Right lobe of liver (tissue), 6 donors: ENCODE data around the gene HAP1. TPM values are rescaled to one million over a fixed set of nuclear protein-coding genes. Genes with fewer than 3 reads are reported as not detected.

ENCODE experiments used
- ATAC-seq, 4 donors: fragments of 200-7000 bp; cut with Tn5 transposase; one replicate each; pipeline ENCODE4 v1.9.1; 2020; ENCODE audit warnings: mild to moderate bottlenecking in 4 of 4, moderate library complexity in 4 of 4
- DNase-seq, 3 donors: peaks; one replicate each; pipeline ENCODE4 v3.0.0-alpha.2; 2020
- H3K27ac ChIP-seq, 3 donors: fragments of 200-600 bp; one replicate each; pipeline ENCODE4 v1.8.0; 2022
- H3K27me3 ChIP-seq, 2 donors: fragments of 200-600 bp; one replicate each; pipeline ENCODE4 v1.8.0; 2022
- H3K36me3 ChIP-seq, 4 donors: fragments of 200-600 bp; sonication (generic) in 1 of 4; one replicate each; pipeline versions ENCODE4 v1.5.1 to v1.8.0; 2017 to 2022; ENCODE audit warnings: control low read depth in 1 of 4
- H3K4me1 ChIP-seq, 4 donors: fragments of 200-600 bp; sonication (generic) in 1 of 4; one replicate each; pipeline versions ENCODE4 v1.5.1 to v1.8.0; 2017 to 2022; ENCODE audit warnings: control low read depth in 1 of 4
- H3K4me3 ChIP-seq, 3 donors: fragments of 200-600 bp; one replicate each; pipeline ENCODE4 v1.8.0; 2022
- H3K9me3 ChIP-seq, 4 donors: fragments of 200-600 bp; sonication (generic) in 1 of 4; one replicate each; pipeline versions ENCODE4 v1.5.1 to v1.8.0; 2017 to 2022; ENCODE audit warnings: control low read depth in 1 of 4
- CTCF ChIP-seq, 4 donors: fragments of 200-600 bp in 3 of 4; fragments of 450-650 bp in 1 of 4; IDR thresholded peaks; one replicate each; pipeline versions ENCODE4 v1.5.1 to v1.8.0; 2016 to 2022; ENCODE audit warnings: antibody characterized with exemption in 4 of 4, mild to moderate bottlenecking in 2 of 4
- POLR2A ChIP-seq: fragments of 450-650 bp; IDR thresholded peaks from one replicate; pipeline ENCODE4 v1.6.1; 2017; ENCODE audit warnings: antibody characterized with exemption, mild to moderate bottlenecking
- WGBS: methylation state at CpG from one replicate; pipeline ENCODE4 v1.1.6; 2018; ENCODE audit warnings: low coverage, low lambda C conversion rate; ENCODE audit not compliant: insufficient coverage; ENCODE audit errors: missing lambda C conversion rate; 5-methylcytosine and 5-hydroxymethylcytosine counted together
- intact Hi-C, 2 donors: fragments of 100-400 bp; cut with DNase I; formaldehyde crosslinking; loops; one replicate each; pipeline versions ENCODE4 v1.11.2 to v1.14.1; 2022
- total RNA-seq, 6 experiments: library from RNA; depleted of rRNA in 2 of 6; stranded (reverse); fragments of >200 nt in 2 of 6; fragmentation: NEBNext Ultra II Directional in 3 of 6; extraction: Animal tissue kit (Norgen Biotek cat#: 25700) in 3 of 6; gene quantifications; one replicate each; pipeline versions ENCODE4 v1.1.0 to v1.2.4, GENCODE V29; 2016 to 2023
- donor health status: DM: no; HTN: yes; CAD: no.
- donor health status: DM: no; HTN: no; CAD: no.
- donor health status: DM: no; HTN: no; CAD: no.
- donor health status: DM: no; HTN: yes; CAD: no.
- donor health status: DM: no; HTN: yes; CAD: no.

The HAP1 gene
- total RNA-seq, 6 experiments from 2014 or later = 0.07 to 0.10 (median 0.07) TPM; not detected in 3

DNA sequence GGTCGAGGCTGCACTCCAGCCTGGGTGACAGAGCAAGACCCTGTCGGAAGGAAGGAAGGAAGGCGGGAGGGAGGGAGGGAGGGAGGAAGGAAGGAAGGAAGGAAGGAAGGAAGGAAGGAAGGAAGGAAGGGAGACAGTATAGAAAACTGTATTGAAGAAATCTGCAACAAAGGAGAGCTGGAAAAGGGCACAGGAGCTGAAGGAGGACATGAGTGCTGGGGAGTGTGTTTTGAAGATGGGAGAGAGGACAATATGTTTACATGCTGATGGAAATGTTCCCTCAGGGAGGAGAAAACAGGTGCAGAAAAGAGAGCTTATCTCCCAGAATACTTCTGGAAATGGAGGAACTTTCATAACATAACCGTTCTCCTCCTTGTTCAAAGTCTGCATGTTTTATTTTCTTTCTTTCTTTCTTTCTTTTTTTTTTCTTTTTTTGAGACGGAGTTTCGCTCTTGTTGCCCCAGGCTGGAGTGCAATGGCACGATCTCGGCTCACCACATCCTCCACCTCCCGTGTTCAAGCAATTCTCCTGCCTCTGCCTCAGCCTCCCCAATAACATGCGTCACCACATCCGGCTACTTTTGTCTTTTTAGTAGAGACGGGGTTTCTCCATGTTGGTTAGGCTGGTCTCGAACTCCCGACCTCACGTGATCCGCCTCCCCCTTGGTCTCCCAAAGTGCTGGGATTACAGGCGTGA is 2.7 kb upstream of the HAP1 start:
- peaks cover 0 to 13% (median 3%) of the 10 kb centered on the region in 4 donors for H3K4me1 ChIP-seq
- intact Hi-C loops = loop anchor here (5.0 to 10.0 kb wide), 2 partner anchors 65 to 148 kb away; no protein-coding TSS in a partner anchor
- no peak for DNase-seq
- no peak for TF ChIP-seq CTCF (IDR thresholded peaks at IDR 0.05)
- no peak for TF ChIP-seq POLR2A
- H3K36me3 ChIP-seq = no peaks in the 10 kb centered on the region
- WGBS = 53% methylated on average over 17 of the region's 17 CpGs
- no peak for ATAC-seq
- no peak overlapping the region for H3K4me3 ChIP-seq
- no peaks in the 10 kb centered on the region for H3K9me3 ChIP-seq
- peaks cover 5 to 12% of the 10 kb centered on the region in 2 donors for H3K27me3 ChIP-seq
- no peak overlapping the region for H3K27ac ChIP-seq

DNA sequence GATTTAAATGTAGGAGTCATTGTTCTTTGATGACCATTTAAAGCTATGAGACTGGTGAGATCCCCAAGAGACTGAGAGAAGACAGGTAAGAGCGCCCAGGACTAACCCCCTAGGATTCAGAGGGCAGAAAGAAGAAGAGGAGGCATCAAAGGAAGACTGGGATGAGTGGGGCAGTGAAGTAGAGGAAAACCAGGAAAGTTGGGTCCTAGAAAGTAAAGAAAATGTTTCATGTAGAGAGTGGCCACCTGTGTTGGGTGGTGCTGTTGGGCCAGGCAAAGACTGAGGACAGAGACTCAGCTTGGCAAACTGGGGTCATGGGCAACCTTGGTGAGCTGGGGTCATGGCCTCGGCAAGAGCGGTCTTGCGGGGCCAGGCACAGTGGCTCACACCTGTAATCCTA is 1.3 kb upstream of the HAP1 start:
- no peak for TF ChIP-seq POLR2A
- Histone ChIP-seq H3K4me1 (peaks cover 0 to 13% (median 3%) of the 10 kb centered on the region in 4 donors), H3K9me3 (no peaks in the 10 kb centered on the region), H3K36me3 (no peaks in the 10 kb centered on the region), H3K27ac (no peak overlapping the region), H3K27me3 (peaks cover 5 to 12% of the 10 kb centered on the region in 2 donors), H3K4me3 (no peak overlapping the region)
- intact Hi-C loops = loop anchor here (5.0 to 10.0 kb wide), 2 partner anchors 67 to 149 kb away; no protein-coding TSS in a partner anchor
- ATAC-seq (no peak), DNase-seq (no peak)
- no CpG with 5 or more reads among the region's 4 CpGs for WGBS

GRCh38 chr17:41734949-41735313 is 488 bp upstream of the HAP1 start:
- TF ChIP-seq POLR2A = no peak
- TF ChIP-seq CTCF (IDR thresholded peaks at IDR 0.05) = no peak
- intact Hi-C loops = loop anchor here (5.0 to 10.0 kb wide), 2 partner anchors 67 to 150 kb away; no protein-coding TSS in a partner anchor
- ATAC-seq = peak in 2 of 4 donors; percentile 9 to 21

DNA sequence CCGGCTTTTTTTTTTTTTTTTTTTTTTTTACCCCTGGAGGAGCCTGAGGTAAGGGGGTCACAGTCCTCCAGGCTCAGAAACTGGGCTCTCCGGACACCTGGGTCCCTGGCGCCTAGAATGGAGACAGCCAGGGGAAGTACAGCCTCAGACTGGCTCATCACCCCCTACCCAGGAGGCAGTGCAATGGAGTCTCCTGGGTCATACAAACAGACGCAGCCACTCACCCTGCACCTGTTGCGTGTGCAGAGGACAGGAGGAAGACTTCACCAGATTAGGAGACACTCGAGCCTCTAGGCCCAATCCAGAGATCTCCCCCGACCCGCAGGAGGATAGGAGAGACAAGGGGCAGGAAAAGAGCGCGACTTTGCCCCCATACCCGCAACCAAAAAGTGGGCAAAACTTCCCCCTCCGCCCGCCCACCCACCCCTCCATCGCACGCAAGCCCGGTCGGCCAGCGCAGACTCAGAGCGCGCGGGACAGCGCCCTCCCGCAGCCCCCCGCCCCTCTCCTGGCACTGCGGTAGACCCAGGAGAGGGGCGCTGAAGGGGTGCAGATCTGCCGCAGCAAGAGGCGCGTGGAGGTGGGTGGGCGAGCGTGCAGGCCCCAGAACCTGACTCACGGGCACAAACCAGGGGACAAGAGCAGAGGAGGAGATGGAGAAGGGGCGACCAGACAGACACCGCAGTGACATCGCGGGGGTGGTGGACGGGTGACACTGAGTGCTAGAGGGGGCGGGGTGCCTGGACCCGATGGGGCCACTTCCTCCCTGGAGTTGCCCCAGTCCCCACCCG is 900 bp downstream of the HAP1 start:
- H3K36me3 ChIP-seq = no peaks in the 10 kb centered on the region
- TF ChIP-seq CTCF (IDR thresholded peaks at IDR 0.05) (no peak), POLR2A (no peak)
- H3K27me3 ChIP-seq = peaks cover 5 to 12% of the 10 kb centered on the region in 2 donors
- peaks cover 0 to 13% (median 3%) of the 10 kb centered on the region in 4 donors for H3K4me1 ChIP-seq
- peak overlapping the region in 2 of 3 donors; percentile 31 to 47 for H3K4me3 ChIP-seq
- DNase-seq (no peak), ATAC-seq (no peak)
- no peak overlapping the region for H3K27ac ChIP-seq
- WGBS = 9% methylated on average over 13 of the region's 40 CpGs
- no peaks in the 10 kb centered on the region for H3K9me3 ChIP-seq
- intact Hi-C loops = loop anchor here in 1 of 2 donors (10.0 kb wide), 1 partner anchor 151 kb away; no protein-coding TSS in a partner anchor

More at GRCh38 chr17:41734949-41735313, 488 bp upstream of the HAP1 start:
- no peaks in the 10 kb centered on the region for H3K36me3 ChIP-seq
- DNase-seq = no peak
- H3K27me3 ChIP-seq = peaks cover 5 to 12% of the 10 kb centered on the region in 2 donors
- no peaks in the 10 kb centered on the region for H3K9me3 ChIP-seq
- peak overlapping the region in 2 of 3 donors; percentile 31 to 47 for H3K4me3 ChIP-seq
- H3K4me1 ChIP-seq = peaks cover 0 to 13% (median 3%) of the 10 kb centered on the region in 4 donors
- WGBS = 5% methylated on average over 10 of the region's 23 CpGs
- H3K27ac ChIP-seq = no peak overlapping the region
